Smooth muscle cell (in vitro differentiated cells): ENCODE measurements around the gene CACNA1A. TPM values are rescaled to one million over a fixed set of nuclear protein-coding genes. Genes with fewer than 3 reads are reported as not detected.
"Not testable (repeated sequence)": the region's sequence is repeated elsewhere in the genome, so short reads cannot be mapped to it uniquely, and the experiment has no call there.

Source experiments
- DNase-seq: peaks from one replicate; lab custom pipeline; 2025; ENCODE audit not compliant: unreplicated experiment; lab: John Stamatoyannopoulos, UW
- H2AFZ ChIP-seq: fragments of 200-600 bp; sonication (generic); 2 replicates; pipeline ENCODE4 v1.6.0; 2016; ENCODE audit warnings: antibody characterized with exemption, low read depth, mild to moderate bottlenecking
- H3F3A ChIP-seq: fragments of 200-600 bp; sonication (generic); 2 replicates; pipeline ENCODE4 v1.6.0; 2017; ENCODE audit warnings: antibody characterized with exemption, low read depth
- H3K27ac ChIP-seq: fragments of 200-600 bp; sonication (generic); 2 replicates; pipeline ENCODE4 v1.5.1; 2016; ENCODE audit warnings: low read depth, mild to moderate bottlenecking
- H3K27me3 ChIP-seq: fragments of 200-600 bp; sonication (generic); 2 replicates; pipeline ENCODE4 v1.6.1; 2016; ENCODE audit warnings: low read depth, mild to moderate bottlenecking
- H3K36me3 ChIP-seq: fragments of 200-600 bp; sonication (generic); 2 replicates; pipeline ENCODE4 v1.5.1; 2016; ENCODE audit warnings: low read depth
- H3K4me1 ChIP-seq: fragments of 200-600 bp; sonication (generic); 2 replicates; pipeline ENCODE4 v1.5.1; 2016; ENCODE audit warnings: low read depth
- H3K4me2 ChIP-seq: fragments of 200-600 bp; sonication (generic); 2 replicates; pipeline ENCODE4 v1.6.0; 2016; ENCODE audit warnings: mild to moderate bottlenecking
- H3K4me3 ChIP-seq: fragments of 200-600 bp; sonication (generic); 2 replicates; pipeline ENCODE4 v1.5.1; 2016; ENCODE audit warnings: mild to moderate bottlenecking
- H3K79me2 ChIP-seq: fragments of 200-600 bp; sonication (generic); 2 replicates; pipeline ENCODE4 v1.6.0; 2016; ENCODE audit warnings: low read depth, mild to moderate bottlenecking
- H3K9ac ChIP-seq: fragments of 200-600 bp; sonication (generic); 2 replicates; pipeline ENCODE4 v1.6.0; 2016; ENCODE audit warnings: low read depth
- H3K9me3 ChIP-seq: fragments of 200-600 bp; sonication (generic); replicated peaks from 2 replicates; pipeline ENCODE4 v1.5.1; 2016; ENCODE audit warnings: low read depth
- H4K20me1 ChIP-seq: fragments of 200-600 bp; sonication (generic); 2 replicates; pipeline ENCODE4 v1.6.0; 2016; ENCODE audit warnings: low read depth
- CTCF ChIP-seq: fragments of 200-600 bp; sonication (generic); IDR thresholded peaks from 2 replicates; pipeline ENCODE4 v1.5.1; 2017; ENCODE audit warnings: borderline replicate concordance, mild to moderate bottlenecking, antibody characterized with exemption; ENCODE audit not compliant: insufficient read depth, poor library complexity, severe bottlenecking
- WGBS: methylation state at CpG from one replicate; pipeline ENCODE4 v1.1.7; 2016; ENCODE audit warnings: low lambda C conversion rate; 5-methylcytosine and 5-hydroxymethylcytosine counted together
- polyA plus RNA-seq: library from polyadenylated mRNA; unstranded; fragments of >200 nt; fragmentation: Nextera tagmentation; extraction: Ambion mirVana; gene quantifications from 2 replicates; pipeline ENCODE4 v1.2.1, GENCODE V29; 2016
- total RNA-seq: library from RNA; depleted of rRNA; stranded (reverse); fragments of >200 nt; gene quantifications from 2 replicates; pipeline ENCODE4 v1.2.3, GENCODE V29; 2014

The CACNA1A gene
- total and polyA plus RNA-seq, 2 experiments from 2014 or later: 1.3 to 3.0 TPM

DNA sequence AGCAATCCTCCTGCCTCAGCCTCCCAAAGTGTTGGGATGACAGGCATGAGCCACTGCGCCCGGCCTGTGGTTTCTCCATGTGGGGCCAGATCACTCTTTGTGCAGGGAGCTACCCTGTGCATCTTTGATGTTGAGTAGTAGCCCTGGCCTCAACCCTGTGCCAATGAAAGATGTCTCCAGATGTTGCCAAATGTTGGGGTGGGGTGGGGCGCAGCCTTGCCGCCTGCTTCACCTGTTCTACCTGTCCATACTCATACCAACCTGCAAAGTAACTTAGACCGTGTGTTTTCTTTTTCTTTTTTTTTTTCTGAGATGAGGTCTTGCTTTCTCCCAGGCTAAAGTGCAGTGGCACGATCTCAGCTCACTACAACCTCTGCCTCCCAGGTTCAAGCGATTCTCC is 335.1 kb downstream of the CACNA1A start:
- Histone ChIP-seq H3K4me3 (no peak overlapping the region), H2AFZ (no peak overlapping the region), H3K36me3 (no peaks in the 10 kb centered on the region), H3K27ac (peak overlapping the region; percentile 90), H3K4me2 (no peak overlapping the region), H3F3A (peaks cover 31% of the 10 kb centered on the region), H3K9ac (no peak overlapping the region), H3K9me3 (no peaks in the 10 kb centered on the region), H3K79me2 (no peaks in the 10 kb centered on the region), H3K4me1 (peaks cover 12% of the 10 kb centered on the region), H4K20me1 (no peaks in the 10 kb centered on the region), H3K27me3 (no peaks in the 10 kb centered on the region)
- DNase-seq: no peak
- 95% methylated on average over 7 of the region's 7 CpGs for WGBS
- TF ChIP-seq CTCF: no peak

- Histone ChIP-seq H2AFZ (no peak overlapping the region), H3K4me1 (peaks cover 21% of the 10 kb centered on the region), H3K36me3 (no peaks in the 10 kb centered on the region), H3K79me2 (no peaks in the 10 kb centered on the region), H3K9ac (no peak overlapping the region), H3K4me2 (peak overlapping the region; percentile 51), H4K20me1 (no peaks in the 10 kb centered on the region), H3K9me3 (no peaks in the 10 kb centered on the region), H3K27me3 (no peaks in the 10 kb centered on the region), H3K27ac (peak overlapping the region; percentile 90), H3F3A (peaks cover 36% of the 10 kb centered on the region), H3K4me3 (no peak overlapping the region)
- TF ChIP-seq CTCF: no peak
- DNase-seq: no peak
- 14% methylated on average over 5 of the region's 5 CpGs for WGBS
Observed at GRCh38 chr19:13169769-13170168, 336.5 kb downstream of the CACNA1A start.

DNA sequence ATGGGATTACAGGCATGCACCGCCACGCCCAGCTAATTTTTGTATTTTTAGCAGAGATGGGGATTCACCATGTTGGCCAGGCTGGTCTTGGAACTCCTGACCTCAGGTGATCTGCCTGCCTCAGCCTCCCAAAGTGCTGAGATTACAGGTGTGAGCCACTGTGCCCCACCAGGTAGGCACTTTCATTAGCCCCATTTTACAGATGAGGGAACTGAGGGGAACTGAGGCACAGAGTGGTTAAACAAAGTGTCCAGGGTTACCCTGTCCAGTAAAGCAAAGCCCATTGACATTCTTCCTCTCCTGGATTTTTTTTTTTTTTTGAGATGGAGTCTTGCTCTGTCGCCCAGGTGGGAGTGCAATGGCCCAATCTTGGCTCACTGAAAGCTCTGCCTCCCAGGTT is 340.1 kb downstream of the CACNA1A start:
- not testable (repeated sequence) for H3K9ac ChIP-seq

DNA sequence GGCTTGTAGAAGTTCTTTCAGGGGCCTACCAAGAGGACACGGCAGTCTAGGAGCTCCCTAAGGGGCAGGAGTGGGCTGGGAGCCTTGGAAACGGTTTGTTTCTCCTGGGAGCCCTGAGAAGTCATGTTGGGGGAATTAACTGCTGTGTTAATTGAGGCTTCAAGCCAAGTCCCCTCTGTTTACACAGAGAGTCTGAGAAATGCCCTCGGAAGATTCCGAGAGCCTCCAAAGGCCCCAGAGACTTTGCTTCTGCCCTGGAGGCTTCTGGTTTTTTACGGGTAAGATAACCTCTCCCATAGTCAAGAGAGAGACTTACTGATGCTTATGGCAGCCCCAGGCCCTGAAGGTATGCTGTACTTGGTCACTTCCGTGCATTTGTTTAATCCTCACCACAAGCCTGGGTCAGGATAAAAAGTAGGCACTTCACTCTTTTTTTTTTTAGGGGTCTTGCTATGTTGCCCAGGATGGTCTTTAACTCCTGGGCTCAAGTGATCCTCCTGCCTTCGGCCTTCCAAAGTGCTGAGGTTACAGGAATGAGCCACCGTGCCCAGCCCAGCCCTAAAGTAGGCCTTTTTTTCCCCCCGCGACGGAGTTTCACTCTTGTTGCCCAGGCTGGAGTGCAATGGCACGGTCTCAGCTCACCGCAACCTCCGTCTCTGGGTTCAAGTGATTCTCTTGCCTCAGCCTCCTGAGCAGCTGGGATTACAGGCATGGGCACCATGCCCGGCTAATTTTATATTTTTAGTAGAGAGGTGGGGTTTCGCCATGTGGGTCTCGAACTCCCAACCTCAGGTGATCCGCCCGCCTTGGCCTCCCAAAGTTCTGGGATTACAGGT is 340.9 kb downstream of the CACNA1A start:
- TF ChIP-seq CTCF: no peak
- Histone ChIP-seq H3K9me3 (no peaks in the 10 kb centered on the region), H4K20me1 (no peaks in the 10 kb centered on the region), H3K36me3 (no peaks in the 10 kb centered on the region), H3F3A (peaks cover 53% of the 10 kb centered on the region), H3K4me3 (no peak overlapping the region), H3K27me3 (no peaks in the 10 kb centered on the region), H3K9ac (peak overlapping the region; percentile 63), H3K27ac (peak overlapping the region; percentile 90), H3K4me2 (peak overlapping the region; percentile 83), H3K79me2 (no peaks in the 10 kb centered on the region), H3K4me1 (peaks cover 45% of the 10 kb centered on the region), H2AFZ (peak overlapping the region; percentile 64)
- 61% methylated on average over 19 of the region's 19 CpGs for WGBS
- DNase-seq: no peak

More for the DNA sequence above, 340.1 kb downstream of the CACNA1A start:
- not testable (repeated sequence) for H3K79me2 ChIP-seq, H4K20me1 ChIP-seq, H3K4me2 ChIP-seq, H2AFZ ChIP-seq, H3K36me3 ChIP-seq, H3K4me3 ChIP-seq, H3K9me3 ChIP-seq, DNase-seq, H3K27me3 ChIP-seq
- 100% methylated on average over 3 of the region's 3 CpGs for WGBS
- Histone ChIP-seq H3K27ac (peak overlapping the region; percentile 90), H3F3A (peaks cover 54% of the 10 kb centered on the region), H3K4me1 (peaks cover 45% of the 10 kb centered on the region)
